Endothelial cell of umbilical vein (primary cell): ENCODE data around the gene LCLAT1.

Experiments used
- CTCF ChIP-seq, 2 donors: IDR thresholded peaks; 1 replicate in 1 of 2; 2 replicates in 1 of 2; pipeline ENCODE4 v1.5.1; 2011; ENCODE audit warnings: low read length in 2 of 2, mild to moderate bottlenecking in 2 of 2, moderate library complexity in 2 of 2, control low read depth in 1 of 2, inconsistent platforms in 1 of 2, low read depth in 1 of 2; ENCODE audit not compliant: insufficient read depth in 1 of 2; ENCODE audit errors: extremely low read depth in 1 of 2
- POLR2A ChIP-seq: IDR thresholded peaks from 2 replicates; pipeline ENCODE4 v1.6.1; 2012; ENCODE audit warnings: low read depth, mild to moderate bottlenecking, control low read depth, low read length

DNA sequence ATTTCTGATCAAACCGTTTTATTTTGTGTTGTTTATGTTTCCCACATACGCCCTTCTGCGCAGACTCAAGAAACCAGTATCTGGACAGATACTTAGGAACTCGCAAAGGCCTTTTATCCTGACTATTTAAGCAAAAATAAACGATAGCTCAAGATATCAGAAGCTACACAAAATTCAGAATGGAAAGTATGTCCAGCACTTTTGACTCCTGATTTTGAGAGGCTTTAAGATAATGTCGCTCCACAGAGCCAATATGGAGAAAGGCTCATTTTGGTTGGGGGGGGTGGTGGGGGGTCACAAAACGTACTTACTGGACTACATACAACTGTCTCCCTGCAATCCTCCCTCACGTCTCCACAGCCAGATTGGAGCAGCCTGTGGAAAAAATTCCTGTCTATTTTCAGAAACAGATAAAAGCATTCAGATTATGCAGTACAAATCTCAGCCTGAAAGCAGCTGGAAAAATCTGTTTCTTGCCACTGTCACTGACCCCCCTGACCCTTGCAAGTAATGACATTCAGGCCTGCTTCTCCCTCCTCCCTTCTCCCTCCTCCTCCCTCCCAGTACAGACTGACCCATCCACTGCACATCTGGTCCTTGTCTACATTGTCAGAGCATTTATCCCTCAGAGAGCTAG lies 34.9 kb upstream of the LCLAT1 start:
- no peak for TF ChIP-seq POLR2A
- TF ChIP-seq CTCF (IDR thresholded peaks at IDR 0.05; ENCODE audit: extremely low read depth in 1 of 2, insufficient read depth in 1 of 2, low read depth in 1 of 2, low read length in 2 of 2): no peak
